Panc1 (cell line): Measurements from ENCODE around the gene WDR47. TPM values are rescaled to one million over a fixed set of nuclear protein-coding genes. Genes with fewer than 3 reads are reported as not detected.
"Not testable (repeated sequence)": the region's sequence is repeated elsewhere in the genome, so short reads cannot be mapped to it uniquely, and the experiment has no call there.

ENCODE experiments used
- ATAC-seq: fragments of 200-7000 bp; cut with Tn5 transposase; 2 replicates; pipeline ENCODE4 v1.9.1; 2020; ENCODE audit warnings: mild to moderate bottlenecking, moderate library complexity
- BruUV-seq: library from RNA; stranded (reverse); fragments of 400-500 nt; replicated peaks from 2 replicates; lab custom pipeline; 2021; lab: Mats Ljungman, UMichigan
- CTCF ChIA-PET: fragments of 300-600 bp; sonication (Branson Sonifier 250); formaldehyde crosslinking; loops from one replicate; lab custom pipeline; 2022; ENCODE audit warnings: antibody characterized with exemption; lab: Charles Lee
- POLR2A ChIA-PET: fragments of 300-600 bp; sonication (Branson Sonifier 250); formaldehyde crosslinking; loops from one replicate; lab custom pipeline; 2022; ENCODE audit warnings: antibody characterized with exemption; lab: Charles Lee
- DNase-seq: peaks from one replicate; pipeline ENCODE4 v3.0.0-alpha.2; 2010; ENCODE audit warnings: low read depth, low spot score
- H3K27ac ChIP-seq: 2 replicates; pipeline ENCODE4 v1.5.1; 2011; ENCODE audit warnings: mild to moderate bottlenecking, low read length, inconsistent platforms
- H3K27me3 ChIP-seq: fragments of 200-500 bp; sonication (Bioruptor generic); 2 replicates; pipeline ENCODE4 v1.6.0; 2014; ENCODE audit warnings: low read length, inconsistent platforms; ENCODE audit not compliant: control insufficient read depth, insufficient read depth
- H3K36me3 ChIP-seq: fragments of 200-500 bp; sonication (Bioruptor generic); 2 replicates; pipeline ENCODE4 v1.5.1; 2014; ENCODE audit warnings: inconsistent platforms, mild to moderate bottlenecking, low read length, moderate library complexity; ENCODE audit not compliant: control insufficient read depth, insufficient read depth
- H3K4me1 ChIP-seq: 2 replicates; pipeline ENCODE4 v1.5.1; 2011; ENCODE audit warnings: inconsistent platforms, mild to moderate bottlenecking, low read length, moderate library complexity; ENCODE audit not compliant: control insufficient read depth, insufficient read depth
- H3K4me3 ChIP-seq, 2 experiments: 2 replicates each; pipeline ENCODE4 v1.5.1; 2011 to 2012; ENCODE audit warnings: low read depth in 2 of 2, low read length in 2 of 2, mild to moderate bottlenecking in 2 of 2, inconsistent platforms in 1 of 2, moderate library complexity in 1 of 2
- H3K9me3 ChIP-seq: fragments of 200-500 bp; sonication (Bioruptor generic); 2 replicates; pipeline ENCODE4 v1.5.1; 2014; ENCODE audit warnings: low read depth, mild to moderate bottlenecking, inconsistent platforms, low read length, moderate library complexity; ENCODE audit not compliant: control insufficient read depth, insufficient read depth
- POLR2AphosphoS5 ChIP-seq: IDR thresholded peaks from 2 replicates; pipeline ENCODE4 v1.6.1; 2012; ENCODE audit warnings: mild to moderate bottlenecking, low read depth, low read length, moderate library complexity
- SIN3A ChIP-seq: IDR thresholded peaks from 2 replicates; pipeline ENCODE4 v1.6.1; 2012; ENCODE audit warnings: low read depth, mild to moderate bottlenecking, low read length, moderate library complexity, borderline replicate concordance; ENCODE audit not compliant: insufficient read depth
- TCF7L2 ChIP-seq: IDR thresholded peaks from 2 replicates; pipeline ENCODE4 v1.6.1; 2011; ENCODE audit warnings: mild to moderate bottlenecking, low read depth, low read length, inconsistent platforms
- in situ Hi-C: cut with HindIII; loops from 2 replicates; pipeline ENCODE4 v1.10.0; 2016; ENCODE audit warnings: low sequenced_read_pairs, low pct_unique_long_range_greater_than_20kb
- intact Hi-C: fragments of 100-400 bp; cut with micrococcal nuclease; formaldehyde crosslinking; loops from one replicate; pipeline ENCODE4 v1.10.0; 2022; ENCODE audit not compliant: unreplicated experiment
- total RNA-seq: library from RNA; stranded (reverse); gene quantifications from one replicate; pipeline ENCODE4 v1.2.1, GENCODE V29; 2021; ENCODE audit not compliant: unreplicated experiment
- TF ChIP-seq, protein P1 (sequence below): fragments of 450-650 bp; IDR thresholded peaks from 2 replicates; pipeline ENCODE4 v1.5.1; 2017; ENCODE audit warnings: mild to moderate bottlenecking
- TF ChIP-seq, protein P2 (sequence below), 2 experiments: IDR thresholded peaks; 2 replicates each; pipeline ENCODE4 v1.6.1; 2011 to 2012; ENCODE audit warnings: low read depth in 2 of 2, control low read depth in 1 of 2, low read length in 1 of 2, mild to moderate bottlenecking in 1 of 2, moderate library complexity in 1 of 2; ENCODE audit not compliant: insufficient read depth in 1 of 2

The WDR47 gene
- total RNA-seq, 1 experiment from 2014 or later, result 9.6 TPM

DNA sequence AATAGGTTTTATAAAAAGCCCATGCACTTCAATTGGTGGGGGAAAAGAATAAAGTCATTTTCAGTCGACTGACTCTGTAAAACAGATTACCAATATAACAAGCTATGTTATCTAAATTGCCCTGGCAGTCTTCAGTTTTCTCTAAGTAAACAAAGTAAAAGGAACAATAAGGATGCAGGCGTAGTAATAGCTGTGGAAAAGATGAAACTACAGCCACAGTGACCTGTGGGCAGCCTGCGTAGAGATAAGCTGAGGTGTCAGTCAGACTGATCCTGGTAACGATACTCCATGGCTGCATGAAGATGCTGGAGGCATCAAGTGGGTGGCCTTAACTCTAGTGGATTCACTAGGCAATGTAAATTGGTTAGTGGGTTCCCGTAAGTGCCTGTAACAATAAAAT, 108.0 kb downstream of the WDR47 start:
- intact Hi-C loops, result no loop called here
- TF ChIP-seq POLR2AphosphoS5 (no peak), TCF7L2 (no peak), SIN3A (no peak)
- TF ChIP-seq, protein P1, sequence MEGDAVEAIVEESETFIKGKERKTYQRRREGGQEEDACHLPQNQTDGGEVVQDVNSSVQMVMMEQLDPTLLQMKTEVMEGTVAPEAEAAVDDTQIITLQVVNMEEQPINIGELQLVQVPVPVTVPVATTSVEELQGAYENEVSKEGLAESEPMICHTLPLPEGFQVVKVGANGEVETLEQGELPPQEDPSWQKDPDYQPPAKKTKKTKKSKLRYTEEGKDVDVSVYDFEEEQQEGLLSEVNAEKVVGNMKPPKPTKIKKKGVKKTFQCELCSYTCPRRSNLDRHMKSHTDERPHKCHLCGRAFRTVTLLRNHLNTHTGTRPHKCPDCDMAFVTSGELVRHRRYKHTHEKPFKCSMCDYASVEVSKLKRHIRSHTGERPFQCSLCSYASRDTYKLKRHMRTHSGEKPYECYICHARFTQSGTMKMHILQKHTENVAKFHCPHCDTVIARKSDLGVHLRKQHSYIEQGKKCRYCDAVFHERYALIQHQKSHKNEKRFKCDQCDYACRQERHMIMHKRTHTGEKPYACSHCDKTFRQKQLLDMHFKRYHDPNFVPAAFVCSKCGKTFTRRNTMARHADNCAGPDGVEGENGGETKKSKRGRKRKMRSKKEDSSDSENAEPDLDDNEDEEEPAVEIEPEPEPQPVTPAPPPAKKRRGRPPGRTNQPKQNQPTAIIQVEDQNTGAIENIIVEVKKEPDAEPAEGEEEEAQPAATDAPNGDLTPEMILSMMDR, result no peak
- TF ChIP-seq, protein P2, sequence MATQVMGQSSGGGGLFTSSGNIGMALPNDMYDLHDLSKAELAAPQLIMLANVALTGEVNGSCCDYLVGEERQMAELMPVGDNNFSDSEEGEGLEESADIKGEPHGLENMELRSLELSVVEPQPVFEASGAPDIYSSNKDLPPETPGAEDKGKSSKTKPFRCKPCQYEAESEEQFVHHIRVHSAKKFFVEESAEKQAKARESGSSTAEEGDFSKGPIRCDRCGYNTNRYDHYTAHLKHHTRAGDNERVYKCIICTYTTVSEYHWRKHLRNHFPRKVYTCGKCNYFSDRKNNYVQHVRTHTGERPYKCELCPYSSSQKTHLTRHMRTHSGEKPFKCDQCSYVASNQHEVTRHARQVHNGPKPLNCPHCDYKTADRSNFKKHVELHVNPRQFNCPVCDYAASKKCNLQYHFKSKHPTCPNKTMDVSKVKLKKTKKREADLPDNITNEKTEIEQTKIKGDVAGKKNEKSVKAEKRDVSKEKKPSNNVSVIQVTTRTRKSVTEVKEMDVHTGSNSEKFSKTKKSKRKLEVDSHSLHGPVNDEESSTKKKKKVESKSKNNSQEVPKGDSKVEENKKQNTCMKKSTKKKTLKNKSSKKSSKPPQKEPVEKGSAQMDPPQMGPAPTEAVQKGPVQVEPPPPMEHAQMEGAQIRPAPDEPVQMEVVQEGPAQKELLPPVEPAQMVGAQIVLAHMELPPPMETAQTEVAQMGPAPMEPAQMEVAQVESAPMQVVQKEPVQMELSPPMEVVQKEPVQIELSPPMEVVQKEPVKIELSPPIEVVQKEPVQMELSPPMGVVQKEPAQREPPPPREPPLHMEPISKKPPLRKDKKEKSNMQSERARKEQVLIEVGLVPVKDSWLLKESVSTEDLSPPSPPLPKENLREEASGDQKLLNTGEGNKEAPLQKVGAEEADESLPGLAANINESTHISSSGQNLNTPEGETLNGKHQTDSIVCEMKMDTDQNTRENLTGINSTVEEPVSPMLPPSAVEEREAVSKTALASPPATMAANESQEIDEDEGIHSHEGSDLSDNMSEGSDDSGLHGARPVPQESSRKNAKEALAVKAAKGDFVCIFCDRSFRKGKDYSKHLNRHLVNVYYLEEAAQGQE (IDR thresholded peaks at IDR 0.05; ENCODE audit: insufficient read depth in 1 of 2, low read depth in 2 of 2, low read length in 1 of 2), result no peak
- Histone ChIP-seq H3K4me3 (no peak overlapping the region), H3K9me3 (no peaks in the 10 kb centered on the region), H3K27ac (no peak overlapping the region), H3K36me3 (peaks cover 26% of the 10 kb centered on the region), H3K4me1 (no peaks in the 10 kb centered on the region), H3K27me3 (no peaks in the 10 kb centered on the region)
- DNase-seq, result no peak
- in situ Hi-C loops, result no loop called here
- ChIA-PET POLR2A (no interaction called here), CTCF (no interaction called here)
- ATAC-seq, result no peak
- BruUV-seq, result no TSS peak

DNA sequence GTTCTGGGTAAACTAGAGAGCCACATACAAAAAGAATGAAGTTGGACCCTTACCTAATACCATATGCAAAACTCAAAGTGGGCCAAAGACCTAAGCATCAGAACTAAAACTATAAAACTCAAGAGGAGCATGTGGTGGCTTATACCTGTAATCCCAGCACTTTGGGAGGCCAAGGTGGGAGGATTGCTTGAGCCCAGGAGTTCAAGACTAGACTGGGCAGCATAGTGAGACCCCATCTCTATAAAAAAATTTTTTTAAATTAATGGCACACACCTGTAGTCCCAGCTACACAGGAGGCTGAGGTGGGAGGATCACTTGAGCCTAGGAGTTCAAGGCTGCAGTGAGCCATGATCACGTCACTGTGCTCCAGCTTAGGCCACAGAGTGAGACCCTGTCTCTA, 114.3 kb downstream of the WDR47 start:
- H3K9me3 ChIP-seq, ATAC-seq, H3K4me1 ChIP-seq, H3K27me3 ChIP-seq, H3K4me3 ChIP-seq, DNase-seq, CTCF ChIA-PET, POLR2A ChIA-PET, intact Hi-C loops, in situ Hi-C loops, BruUV-seq, H3K27ac ChIP-seq: not testable (repeated sequence)
- H3K36me3 ChIP-seq, result peaks cover 11% of the 10 kb centered on the region

DNA sequence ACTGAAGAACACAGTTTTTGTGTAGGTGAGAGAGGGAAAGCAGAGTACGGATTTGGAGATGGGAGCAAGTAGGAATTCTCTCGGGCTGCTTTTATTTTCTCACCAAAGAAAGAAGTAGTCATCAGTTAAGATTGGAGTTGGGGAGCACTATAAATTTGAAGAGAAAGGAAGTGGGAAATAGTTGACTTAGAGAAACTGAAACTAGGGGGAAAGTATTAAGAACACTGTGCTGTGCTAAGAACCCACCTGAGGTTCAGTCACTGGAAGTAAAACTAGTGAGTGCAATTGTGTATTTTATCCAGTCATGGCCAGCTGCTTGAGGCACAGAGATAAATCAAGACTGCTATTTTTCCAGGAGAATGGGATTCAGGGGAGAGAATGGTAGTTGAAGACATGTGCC, 116.0 kb downstream of the WDR47 start:
- TF ChIP-seq SIN3A (no peak), POLR2AphosphoS5 (no peak), TCF7L2 (no peak)
- TF ChIP-seq, protein P2 (IDR thresholded peaks at IDR 0.05; ENCODE audit: insufficient read depth in 1 of 2, low read depth in 2 of 2, low read length in 1 of 2), result no peak
- TF ChIP-seq, protein P1, result no peak
- Histone ChIP-seq H3K27me3 (no peaks in the 10 kb centered on the region), H3K27ac (no peak overlapping the region), H3K4me3 (no peak overlapping the region), H3K36me3 (peaks cover 14% of the 10 kb centered on the region), H3K4me1 (no peaks in the 10 kb centered on the region), H3K9me3 (no peaks in the 10 kb centered on the region)
- CTCF ChIA-PET, result no interaction called here
- intact Hi-C loops, result no loop called here
- in situ Hi-C loops, result no loop called here
- POLR2A ChIA-PET, result no interaction called here
- ATAC-seq (no peak), DNase-seq (no peak)
- BruUV-seq, result no TSS peak
